ENCODE data around the gene RBSN.

The RBSN gene

GRCh38 chr3:15065550-15066007 lies 33.4 kb downstream of the RBSN start:
- Histone ChIP-seq H3K4me3 (ENCODE audit: insufficient read depth, low read length, poor library complexity, severe bottlenecking) (peak overlapping the region; percentile 99), H3K4me2 (ENCODE audit: low read depth, low read length, poor library complexity, severe bottlenecking) (peak overlapping the region; percentile 66), H2AFZ (ENCODE audit: low read depth, low read length, severe bottlenecking) (peak overlapping the region; percentile 85), H4K20me1 (ENCODE audit: low read depth, low read length) (no peaks in the 10 kb centered on the region; the same call in 1 of the 2 replicates), H3K27ac (ENCODE audit: low read depth, low read length) (no peak overlapping the region), H3K27me3 (ENCODE audit: low read length) (no peaks in the 10 kb centered on the region), H3K9me3 (ENCODE audit: insufficient read depth, low read length) (no peaks in the 10 kb centered on the region), H3K36me3 (ENCODE audit: low read length) (no peaks in the 10 kb centered on the region), H3K9ac (ENCODE audit: low read length) (peak overlapping the region; percentile 100), H3F3A (ENCODE audit: insufficient read depth) (0 out of 2 replicates have a peak, but pooled peaks cover 5% of the 10 kb centered on the region), H3K9me2 (replicated peaks; ENCODE audit: insufficient read depth, low read length) (no peaks in the 10 kb centered on the region), H3K79me2 (ENCODE audit: insufficient read depth, low read length) (peaks cover 28% of the 10 kb centered on the region)
- TF ChIP-seq CTCF (IDR thresholded peaks at IDR 0.05; ENCODE audit: insufficient read depth, low read length, poor library complexity, severe bottlenecking), result no peak
- no peak for TF ChIP-seq EZH2phosphoT487 (conservative IDR thresholded peaks at IDR 0.05; ENCODE audit: low read length)

- Histone ChIP-seq H3K9me2 (replicated peaks; ENCODE audit: insufficient read depth, low read length) (no peaks in the 10 kb centered on the region), H3K9me3 (ENCODE audit: insufficient read depth, low read length) (no peaks in the 10 kb centered on the region), H3K9ac (ENCODE audit: low read length) (peak within 1 kb of the TSS; percentile 100), H3K79me2 (ENCODE audit: insufficient read depth, low read length) (peaks cover 32% of the 10 kb centered on the region), H3K27ac (ENCODE audit: low read depth, low read length) (peak within 1 kb of the TSS; percentile 64), H3K4me2 (ENCODE audit: low read depth, low read length, poor library complexity, severe bottlenecking) (peak within 1 kb of the TSS; percentile 66), H4K20me1 (ENCODE audit: low read depth, low read length) (no peaks in the 10 kb centered on the region; the same call in 1 of the 2 replicates), H3K36me3 (ENCODE audit: low read length) (no peaks in the 10 kb centered on the region), H3F3A (ENCODE audit: insufficient read depth) (0 out of 2 replicates have a peak, but pooled peaks cover 5% of the 10 kb centered on the region), H3K27me3 (ENCODE audit: low read length) (no peaks in the 10 kb centered on the region), H2AFZ (ENCODE audit: low read depth, low read length, severe bottlenecking) (peak within 1 kb of the TSS; percentile 85), H3K4me3 (ENCODE audit: insufficient read depth, low read length, poor library complexity, severe bottlenecking) (peak within 1 kb of the TSS; percentile 99)
- TF ChIP-seq CTCF (IDR thresholded peaks at IDR 0.05; ENCODE audit: insufficient read depth, low read length, poor library complexity, severe bottlenecking) (no peak), EZH2phosphoT487 (conservative IDR thresholded peaks at IDR 0.05; ENCODE audit: low read length) (no peak)
These were observed 34.0 kb downstream of the RBSN start, which contains the start of gene MRPS25 for GRCh38 chr3:15064835-15065549. Gene MRPS25 (minus strand): TSS chr3:15065315. CDS start chr3:15065194, 121 bp downstream.

- H3K36me3 ChIP-seq (ENCODE audit: low read length), result no peaks in the 10 kb centered on the region
- H3K4me3 ChIP-seq (ENCODE audit: insufficient read depth, low read length, poor library complexity, severe bottlenecking), result peak overlapping the region; percentile 99
- H3K79me2 ChIP-seq (ENCODE audit: insufficient read depth, low read length), result peaks cover 38% of the 10 kb centered on the region
- H3K9me3 ChIP-seq (ENCODE audit: insufficient read depth, low read length), result no peaks in the 10 kb centered on the region
- H3K9ac ChIP-seq (ENCODE audit: low read length), result peak overlapping the region; percentile 100
- H3F3A ChIP-seq (ENCODE audit: insufficient read depth), result 0 out of 2 replicates have a peak, but pooled peaks cover 5% of the 10 kb centered on the region
- no peaks in the 10 kb centered on the region for H3K9me2 ChIP-seq (replicated peaks; ENCODE audit: insufficient read depth, low read length)
- H3K27ac ChIP-seq (ENCODE audit: low read depth, low read length), result peak overlapping the region; percentile 64
- peak overlapping the region; percentile 66 for H3K4me2 ChIP-seq (ENCODE audit: low read depth, low read length, poor library complexity, severe bottlenecking)
- no peaks in the 10 kb centered on the region; the same call in 1 of the 2 replicates for H4K20me1 ChIP-seq (ENCODE audit: low read depth, low read length)
- no peaks in the 10 kb centered on the region for H3K27me3 ChIP-seq (ENCODE audit: low read length)
- peak overlapping the region; percentile 85 for H2AFZ ChIP-seq (ENCODE audit: low read depth, low read length, severe bottlenecking)
- TF ChIP-seq CTCF (IDR thresholded peaks at IDR 0.05; ENCODE audit: insufficient read depth, low read length, poor library complexity, severe bottlenecking), result no peak
- no peak for TF ChIP-seq EZH2phosphoT487 (conservative IDR thresholded peaks at IDR 0.05; ENCODE audit: low read length)
These were observed 34.6 kb downstream of the RBSN start for GRCh38 chr3:15064299-15064834.

All from SU-DHL-6 (cell line).